NCI-H2227 (cell line): ENCODE results near the gene CLEC7A.

Experiments used
- DNase-seq: peaks from one replicate; lab custom pipeline; 2025; ENCODE audit not compliant: unreplicated experiment; lab: John Stamatoyannopoulos, UW

CLEC7A gene

GRCh38 chr12:10130042-10130441 is at the start of gene CLEC7A:
Gene CLEC7A (minus strand): TSS chr12:10130199. CDS start chr12:10130082, 117 bp downstream.
- no peak for DNase-seq

GRCh38 chr12:10179776-10180181 is 49.8 kb upstream of the CLEC7A start:
- no peak for DNase-seq

- DNase-seq = no peak
Measured at GRCh38 chr12:10178821-10179220, 48.8 kb upstream of the CLEC7A start, which contains the start of gene TMEM52B. Gene TMEM52B (plus strand): TSS chr12:10179032. CDS start chr12:10179575, 543 bp downstream.

GRCh38 chr12:10175846-10176636 is 46.0 kb upstream of the CLEC7A start:
- no peak for DNase-seq

- no peak for DNase-seq
Measured at GRCh38 chr12:10174986-10175614, 45.1 kb upstream of the CLEC7A start.

- DNase-seq = no peak
Measured at GRCh38 chr12:10171973-10172728, 42.2 kb upstream of the CLEC7A start, which contains the start of gene OLR1. Gene OLR1 (minus strand): TSS chr12:10172132. CDS start chr12:10172077, 55 bp downstream.

GRCh38 chr12:10170216-10170615 is 40.2 kb upstream of the CLEC7A start:
- DNase-seq = no peak

- no peak for DNase-seq
Measured at GRCh38 chr12:10169104-10169503, 39.1 kb upstream of the CLEC7A start.

- DNase-seq = no peak
Measured at GRCh38 chr12:10167599-10167998, 37.6 kb upstream of the CLEC7A start.

GRCh38 chr12:10165421-10165820 is 35.4 kb upstream of the CLEC7A start:
- DNase-seq = no peak

- no peak for DNase-seq
Measured at GRCh38 chr12:10163084-10163483, 33.1 kb upstream of the CLEC7A start.

- DNase-seq = no peak
Measured at GRCh38 chr12:10160617-10161385, 30.8 kb upstream of the CLEC7A start.

GRCh38 chr12:10159280-10159679 is 29.3 kb upstream of the CLEC7A start:
- no peak for DNase-seq

GRCh38 chr12:10158406-10158805 is 28.4 kb upstream of the CLEC7A start:
- DNase-seq = no peak

- no peak for DNase-seq
Measured at GRCh38 chr12:10155966-10156365, 26.0 kb upstream of the CLEC7A start.

- DNase-seq = no peak
Measured at GRCh38 chr12:10154145-10154496, 24.1 kb upstream of the CLEC7A start.

- DNase-seq = peak; percentile 50
Measured at GRCh38 chr12:10153271-10154144, 23.5 kb upstream of the CLEC7A start.

GRCh38 chr12:10151621-10152020 is 21.6 kb upstream of the CLEC7A start:
- DNase-seq = no peak

- no peak for DNase-seq
Measured at GRCh38 chr12:10147714-10148403, 17.9 kb upstream of the CLEC7A start.
